Trophoblast cell (in vitro differentiated cells and primary cell): Measurements from ENCODE around the gene VEZF1.
A peak's percentile ranks its signal among the peaks of the same experiment; 100 is the strongest.

ENCODE experiments used
- DNase-seq, 2 donors: peaks; one replicate each; pipeline ENCODE4 v3.0.0-alpha.2; 2016
- H2AFZ ChIP-seq: 2 replicates; pipeline ENCODE4 v1.6.1; 2013; ENCODE audit warnings: low read length, moderate library complexity, mild to moderate bottlenecking; ENCODE audit not compliant: insufficient read depth, poor library complexity
- H2AK5ac ChIP-seq: 2 replicates; pipeline ENCODE4 v1.6.1; 2013; ENCODE audit warnings: mild to moderate bottlenecking, low read length
- H2BK120ac ChIP-seq: 2 replicates; pipeline ENCODE4 v1.6.1; 2013; ENCODE audit warnings: low read length, mild to moderate bottlenecking, moderate library complexity; ENCODE audit not compliant: insufficient read depth, poor library complexity
- H2BK12ac ChIP-seq: 2 replicates; pipeline ENCODE4 v1.6.1; 2013; ENCODE audit warnings: mild to moderate bottlenecking, low read length, moderate library complexity
- H2BK5ac ChIP-seq: 2 replicates; pipeline ENCODE4 v1.6.1; 2013; ENCODE audit warnings: low read length, low read depth, moderate library complexity, mild to moderate bottlenecking; ENCODE audit not compliant: poor library complexity
- H3K14ac ChIP-seq: 2 replicates; pipeline ENCODE4 v1.6.1; 2013; ENCODE audit warnings: mild to moderate bottlenecking, low read length
- H3K18ac ChIP-seq: 2 replicates; pipeline ENCODE4 v1.6.1; 2013; ENCODE audit warnings: mild to moderate bottlenecking, low read length
- H3K23ac ChIP-seq: 2 replicates; pipeline ENCODE4 v1.6.1; 2013; ENCODE audit warnings: low read length
- H3K27ac ChIP-seq: 2 replicates; pipeline ENCODE4 v1.5.1; 2013; ENCODE audit warnings: low read depth, mild to moderate bottlenecking, inconsistent platforms, low read length, moderate library complexity
- H3K27me3 ChIP-seq: 2 replicates; pipeline ENCODE4 v1.6.1; 2013; ENCODE audit warnings: inconsistent platforms, mild to moderate bottlenecking, low read length, moderate library complexity; ENCODE audit not compliant: insufficient read depth
- H3K36me3 ChIP-seq, 2 experiments: 1 replicate in 1 of 2; 2 replicates in 1 of 2; pipeline ENCODE4 v1.6.1; 2013; ENCODE audit warnings: low read length in 2 of 2, mild to moderate bottlenecking in 2 of 2, moderate library complexity in 1 of 2; ENCODE audit not compliant: insufficient read depth in 2 of 2, control insufficient read depth in 1 of 2
- H3K4ac ChIP-seq: 2 replicates; pipeline ENCODE4 v1.6.1; 2013; ENCODE audit warnings: low read depth, mild to moderate bottlenecking, low read length, moderate library complexity
- H3K4me1 ChIP-seq, 2 experiments: 1 replicate in 1 of 2; 2 replicates in 1 of 2; pipeline ENCODE4 v1.6.1; 2013; ENCODE audit warnings: low read length in 2 of 2, mild to moderate bottlenecking in 2 of 2, moderate library complexity in 1 of 2; ENCODE audit not compliant: insufficient read depth in 2 of 2, control insufficient read depth in 1 of 2
- H3K4me2 ChIP-seq: 2 replicates; pipeline ENCODE4 v1.6.1; 2013; ENCODE audit warnings: inconsistent platforms, mild to moderate bottlenecking, low read length, moderate library complexity
- H3K4me3 ChIP-seq: 2 replicates; pipeline ENCODE4 v1.5.1; 2013; ENCODE audit warnings: mild to moderate bottlenecking, low read depth, low read length, inconsistent platforms
- H3K79me1 ChIP-seq: one replicate; pipeline ENCODE4 v1.6.1; 2013; ENCODE audit warnings: low read length
- H3K79me2 ChIP-seq: 2 replicates; pipeline ENCODE4 v1.6.1; 2013; ENCODE audit warnings: low read length, mild to moderate bottlenecking; ENCODE audit not compliant: control insufficient read depth, insufficient read depth, poor library complexity
- H3K9ac ChIP-seq: 2 replicates; pipeline ENCODE4 v1.6.1; 2013; ENCODE audit warnings: mild to moderate bottlenecking, low read length
- H3K9me3 ChIP-seq: 2 replicates; pipeline ENCODE4 v1.6.1; 2013; ENCODE audit warnings: low read depth, mild to moderate bottlenecking, control low read depth, inconsistent platforms, low read length; ENCODE audit not compliant: insufficient read depth
- H4K12ac ChIP-seq: 2 replicates; pipeline ENCODE4 v1.6.1; 2013; ENCODE audit warnings: low read depth, mild to moderate bottlenecking, low read length, moderate library complexity
- H4K8ac ChIP-seq: 2 replicates; pipeline ENCODE4 v1.6.1; 2013; ENCODE audit warnings: low read depth, mild to moderate bottlenecking, low read length, moderate library complexity
- H4K91ac ChIP-seq: one replicate; pipeline ENCODE4 v1.6.1; 2013; ENCODE audit warnings: low read depth, mild to moderate bottlenecking, low read length, moderate library complexity
- WGBS: extraction: QIAGEN DNeasy Blood & Tissue Kit; methylation state at CpG from one replicate; pipeline ENCODE4 v1.1.7; 2013; ENCODE audit warnings: missing lambda C conversion rate; ENCODE audit not compliant: insufficient read length, insufficient coverage; ENCODE audit errors: extremely low coverage; 5-methylcytosine and 5-hydroxymethylcytosine counted together

The VEZF1 gene

DNA sequence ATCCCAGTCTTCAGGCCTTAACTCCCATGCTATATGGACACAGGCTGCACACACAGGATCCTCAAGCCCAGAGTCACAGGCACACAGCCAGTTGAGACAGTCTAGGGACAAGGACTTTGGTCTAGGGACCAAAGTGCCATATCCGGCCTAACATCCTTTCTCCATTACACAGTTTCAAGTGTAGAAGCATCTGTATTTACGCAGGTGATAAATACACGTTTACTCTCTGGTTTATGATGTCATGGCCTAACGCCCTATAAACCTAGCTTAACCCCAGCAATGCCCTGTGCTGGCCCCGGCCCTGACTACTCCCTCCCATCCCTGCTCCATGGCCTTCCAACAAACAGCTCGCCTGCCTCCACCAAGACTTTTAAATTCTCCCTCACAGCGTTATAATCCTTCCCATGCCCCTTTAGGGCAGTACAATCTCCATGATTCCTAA is 50.0 kb downstream of the VEZF1 start:
- no peak overlapping the region for H2BK120ac ChIP-seq
- H3K9me3 ChIP-seq, result peaks cover 3% of the 10 kb centered on the region
- peaks cover 6% of the 10 kb centered on the region for H3K79me1 ChIP-seq
- no peak overlapping the region for H3K14ac ChIP-seq
- no CpG with 5 or more reads among the region's 7 CpGs for WGBS
- H2BK5ac ChIP-seq, result no peak overlapping the region
- no peak overlapping the region for H2AFZ ChIP-seq
- no peak overlapping the region for H2AK5ac ChIP-seq
- no peak overlapping the region for H3K4me3 ChIP-seq
- no peak overlapping the region for H3K18ac ChIP-seq
- no peak for DNase-seq
- no peaks in the 10 kb centered on the region for H3K36me3 ChIP-seq
- H3K4ac ChIP-seq, result no peak overlapping the region
- H4K8ac ChIP-seq, result no peak overlapping the region
- H3K9ac ChIP-seq, result no peak overlapping the region
- peaks cover 14 to 18% of the 10 kb centered on the region in 2 experiments for H3K4me1 ChIP-seq
- H3K79me2 ChIP-seq, result peaks cover 1% of the 10 kb centered on the region
- H3K4me2 ChIP-seq, result no peak overlapping the region
- H4K91ac ChIP-seq, result no peak overlapping the region
- no peak overlapping the region for H3K23ac ChIP-seq
- H3K27me3 ChIP-seq, result no peaks in the 10 kb centered on the region
- H3K27ac ChIP-seq, result no peak overlapping the region
- no peak overlapping the region for H2BK12ac ChIP-seq
- H4K12ac ChIP-seq, result no peak overlapping the region

DNA sequence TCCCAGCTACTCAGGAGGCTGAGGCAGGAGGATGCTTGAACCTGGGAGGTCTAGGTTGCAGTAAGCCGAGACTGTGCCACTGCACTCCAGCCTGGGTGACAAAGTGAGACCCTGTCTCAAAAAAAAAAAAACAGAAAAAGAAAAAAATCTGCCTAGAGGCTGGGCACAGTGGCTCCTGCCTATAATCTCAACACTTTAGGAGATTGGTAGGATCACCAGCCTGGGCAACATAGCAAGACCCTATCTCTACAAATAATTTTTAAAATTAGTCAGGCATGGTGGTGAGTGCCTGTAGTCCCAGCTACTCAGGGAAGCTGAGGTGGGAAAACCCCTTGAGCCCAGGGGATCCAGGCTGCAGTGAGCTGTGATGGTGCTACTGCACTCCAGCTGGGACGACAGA is 50.6 kb downstream of the VEZF1 start:
- Histone ChIP-seq H4K8ac (no peak overlapping the region), H3K4me1 (peaks cover 14 to 18% of the 10 kb centered on the region in 2 experiments), H4K12ac (no peak overlapping the region), H3K9ac (no peak overlapping the region), H3K79me2 (peaks cover 1% of the 10 kb centered on the region), H4K91ac (no peak overlapping the region), H3K27me3 (no peaks in the 10 kb centered on the region), H3K18ac (no peak overlapping the region), H3K4ac (no peak overlapping the region), H3K79me1 (peaks cover 6% of the 10 kb centered on the region), H3K9me3 (peaks cover 3% of the 10 kb centered on the region), H2AK5ac (no peak overlapping the region), H3K4me3 (no peak overlapping the region), H3K27ac (no peak overlapping the region), H2BK5ac (no peak overlapping the region), H3K14ac (no peak overlapping the region), H3K36me3 (no peaks in the 10 kb centered on the region), H2AFZ (no peak overlapping the region), H3K4me2 (no peak overlapping the region), H2BK120ac (no peak overlapping the region), H3K23ac (no peak overlapping the region), H2BK12ac (no peak overlapping the region)
- DNase-seq, result no peak
- WGBS, result no CpG with 5 or more reads among the region's 2 CpGs

DNA sequence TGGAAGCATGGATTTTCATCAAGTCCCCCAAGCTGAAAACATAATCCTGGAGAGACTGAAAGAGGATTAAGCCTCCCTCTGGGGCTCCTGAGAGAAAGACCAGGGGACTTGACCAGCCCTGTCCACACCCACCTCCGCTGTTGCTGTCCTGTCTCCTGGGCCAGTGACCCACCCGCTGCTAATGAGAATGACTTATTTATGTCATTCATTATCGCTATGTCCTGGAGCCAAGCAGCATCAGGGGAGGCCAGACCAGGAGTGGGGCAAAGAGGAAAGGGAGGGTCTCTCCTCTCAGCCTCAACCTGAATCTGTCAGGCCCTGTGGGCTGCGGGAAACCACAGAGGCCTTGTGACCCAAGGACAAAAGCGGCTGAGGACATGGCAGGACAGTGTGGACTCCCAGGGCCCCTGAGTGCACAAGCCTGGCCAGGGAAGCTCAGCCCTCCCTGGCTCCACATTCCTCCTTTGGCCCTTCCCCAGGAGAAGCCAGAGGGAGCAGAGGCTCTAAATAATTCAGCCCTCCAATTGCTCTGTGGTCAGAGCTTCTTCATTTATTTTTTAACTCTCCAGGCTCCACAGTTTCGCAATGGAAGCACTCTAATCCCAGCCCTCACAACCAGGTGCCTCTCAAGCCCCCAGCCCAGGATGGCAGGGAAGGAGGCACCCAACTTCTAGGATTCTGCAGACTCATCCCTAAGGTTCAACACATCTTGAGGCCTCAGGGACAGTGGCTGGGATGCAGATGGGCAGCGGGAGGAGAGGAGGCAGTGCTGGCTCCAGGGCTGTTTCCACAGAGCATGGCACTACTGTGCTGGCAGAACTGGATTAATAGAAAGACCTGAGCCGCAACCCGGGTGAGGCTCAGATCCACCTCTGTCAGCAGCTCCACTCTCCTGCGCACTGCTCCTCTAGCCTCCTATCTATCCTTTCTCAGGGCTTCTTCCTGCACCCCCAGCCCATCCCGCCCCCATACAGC is 51.9 kb downstream of the VEZF1 start:
- WGBS, result no CpG with 5 or more reads among the region's 11 CpGs
- Histone ChIP-seq H3K14ac (peak overlapping the region; percentile 32), H3K79me2 (peaks cover 1% of the 10 kb centered on the region), H3K23ac (no peak overlapping the region), H3K79me1 (peaks cover 6% of the 10 kb centered on the region), H3K4me1 (peaks cover 18 to 24% of the 10 kb centered on the region in 2 experiments), H3K4me2 (peak overlapping the region; percentile 28), H3K27ac (peak overlapping the region; percentile 80), H3K4ac (peak overlapping the region; percentile 17), H2BK5ac (peak overlapping the region; percentile 47), H3K27me3 (no peaks in the 10 kb centered on the region), H3K9ac (no peak overlapping the region), H3K9me3 (peaks cover 3% of the 10 kb centered on the region), H4K12ac (no peak overlapping the region), H2BK120ac (peak overlapping the region; percentile 51), H2BK12ac (peak overlapping the region; percentile 47), H2AFZ (no peak overlapping the region), H4K8ac (no peak overlapping the region), H3K4me3 (no peak overlapping the region), H3K18ac (peak overlapping the region; percentile 21), H4K91ac (peak overlapping the region; percentile 63), H2AK5ac (peak overlapping the region; percentile 2), H3K36me3 (no peaks in the 10 kb centered on the region)
- no peak for DNase-seq

- no peak overlapping the region for H3K27ac ChIP-seq
- H3K4me2 ChIP-seq, result no peak overlapping the region
- peaks cover 23 to 28% of the 10 kb centered on the region in 2 experiments for H3K4me1 ChIP-seq
- H2BK120ac ChIP-seq, result no peak overlapping the region
- H4K12ac ChIP-seq, result no peak overlapping the region
- peaks cover 1% of the 10 kb centered on the region for H3K79me2 ChIP-seq
- H3K27me3 ChIP-seq, result no peaks in the 10 kb centered on the region
- no peak overlapping the region for H2BK12ac ChIP-seq
- peak overlapping the region; percentile 18 for H4K8ac ChIP-seq
- H3K36me3 ChIP-seq, result no peaks in the 10 kb centered on the region
- no peak overlapping the region for H2AK5ac ChIP-seq
- H4K91ac ChIP-seq, result no peak overlapping the region
- no peak overlapping the region for H2AFZ ChIP-seq
- H3K9ac ChIP-seq, result no peak overlapping the region
- no CpG with 5 or more reads among the region's 12 CpGs for WGBS
- H3K9me3 ChIP-seq, result no peaks in the 10 kb centered on the region
- peaks cover 6% of the 10 kb centered on the region for H3K79me1 ChIP-seq
- H2BK5ac ChIP-seq, result no peak overlapping the region
- no peak overlapping the region for H3K4me3 ChIP-seq
- no peak overlapping the region for H3K4ac ChIP-seq
- H3K23ac ChIP-seq, result no peak overlapping the region
- no peak overlapping the region for H3K14ac ChIP-seq
- H3K18ac ChIP-seq, result no peak overlapping the region
- no peak for DNase-seq
Observed at GRCh38 chr17:57931488-57932137, 56.4 kb downstream of the VEZF1 start.
